Heart left ventricle (tissue), 16 donors: ENCODE data around the gene CALM3. TPM values are rescaled to one million over a fixed set of nuclear protein-coding genes. Genes with fewer than 3 reads are reported as not detected.

ENCODE experiments used
- ATAC-seq, 4 donors: fragments of 200-7000 bp; cut with Tn5 transposase; one replicate each; pipeline ENCODE4 v1.9.1; 2020 to 2022; ENCODE audit warnings: moderate library complexity in 4 of 4, mild to moderate bottlenecking in 3 of 4, moderate number of reproducible peaks in 1 of 4
- DNase-seq, 5 donors: peaks; one replicate each; pipeline ENCODE4 v3.0.0-alpha.2; 2020
- H3K27ac ChIP-seq, 12 donors: fragments of 200-600 bp; sonication (generic) in 4 of 12; one replicate each; pipeline versions ENCODE4 v1.5.0 to v1.8.0; 2016 to 2022; ENCODE audit warnings: mild to moderate bottlenecking in 2 of 12
- H3K27me3 ChIP-seq, 9 donors: fragments of 200-600 bp; sonication (generic) in 2 of 9; one replicate each; pipeline versions ENCODE4 v1.5.1 to v1.8.0; 2016 to 2022; ENCODE audit warnings: mild to moderate bottlenecking in 3 of 9
- H3K36me3 ChIP-seq, 9 donors: fragments of 200-600 bp; sonication (generic) in 2 of 9; one replicate each; pipeline versions ENCODE4 v1.5.0 to v1.8.0; 2018 to 2022; ENCODE audit warnings: mild to moderate bottlenecking in 2 of 9
- H3K4me1 ChIP-seq, 12 donors: fragments of 200-600 bp; sonication (generic) in 4 of 12; one replicate each; pipeline versions ENCODE4 v1.5.0 to v1.8.0; 2016 to 2022; ENCODE audit warnings: mild to moderate bottlenecking in 3 of 12
- H3K4me3 ChIP-seq, 12 donors: fragments of 200-600 bp; sonication (generic) in 4 of 12; one replicate each; pipeline versions ENCODE4 v1.5.0 to v1.8.0; 2017 to 2022; ENCODE audit warnings: mild to moderate bottlenecking in 9 of 12, moderate library complexity in 4 of 12
- H3K9me3 ChIP-seq, 12 donors: fragments of 200-600 bp; sonication (generic) in 4 of 12; one replicate each; pipeline versions ENCODE4 v1.5.0 to v1.8.0; 2016 to 2022; ENCODE audit warnings: mild to moderate bottlenecking in 1 of 12
- CTCF ChIP-seq, 12 donors: fragments of 200-600 bp; sonication (generic) in 4 of 12; IDR thresholded peaks; one replicate each; pipeline versions ENCODE4 v1.5.0 to v1.8.0; 2018 to 2022; ENCODE audit warnings: antibody characterized with exemption in 12 of 12, mild to moderate bottlenecking in 5 of 12
- POLR2A ChIP-seq, 2 donors: fragments of 450-650 bp; IDR thresholded peaks; one replicate each; pipeline ENCODE4 v1.6.1; 2017; ENCODE audit warnings: antibody characterized with exemption in 2 of 2, mild to moderate bottlenecking in 2 of 2, moderate library complexity in 2 of 2
- WGBS, 4 donors: extraction: QIAGEN DNeasy Blood & Tissue Kit in 2 of 4; methylation state at CpG; one replicate each; pipeline versions ENCODE4 v1.1.5 to v1.1.7; 2013 to 2018; 5-methylcytosine and 5-hydroxymethylcytosine counted together
- intact Hi-C, 10 donors: fragments of 100-400 bp; cut with DNase I; formaldehyde crosslinking; loops; one replicate each; pipeline versions ENCODE4 v1.11.1 to v1.14.2; 2022
- polyA plus RNA-seq, 2 donors: library from polyadenylated mRNA; stranded (reverse); fragments of 200-250 nt; gene quantifications; one replicate each; pipeline ENCODE4 v1.2.3, GENCODE V29; 2013
- total RNA-seq, 9 donors: library from RNA; depleted of rRNA in 2 of 9; stranded (reverse); fragments of >200 nt in 2 of 9; fragmentation: NEBNext Ultra II Directional in 3 of 9; extraction: Animal tissue kit (Norgen Biotek cat#: 25700) in 3 of 9; gene quantifications; one replicate each; pipeline versions ENCODE4 v1.1.0 to v1.2.4, GENCODE V29; 2016 to 2023
- donor health status: ischemic (EF 13 %, LVEDD 7.1; RV severe dilation, severe dysfunction).
- donor health status: healthy with polysubstance abuse.
- donor health status: DM: no; HTN: yes; CAD: no.
- donor health status: DM: no; HTN: no; CAD: no.
- donor health status: ischemic (EF 25% LVEDD 6.9; RV normal size, moderate dysfunction).
- donor health status: ischemic (EF 25% LVEDD 5.7; RV mildly dilated, moderate dysfunction).
- donor health status: healthy.
- donor health status: DM: yes; HTN: yes; CAD: no.
- donor health status: ischemic (EF 35%, LVEDD 5.7; RV mildly dilated, moderate dysfunction).
- donor health status: nonischemic (EF 11% LVEDD 7.7; RV severe dilation, severe dysfunction).
- donor health status: DM: yes; HTN: yes; CAD: no.
- donor health status: PGD.
- donor health status: ischemic (EF 29% LVEDD 5.4; RV normal size, mild dysfunction).
- donor health status: nonischemic (EF 23%, LVEDD 6.1; RV moderate dilation, normal function).

The CALM3 gene
- total and polyA plus RNA-seq, 11 donors, result 204 to 417 (median 290) TPM

GRCh38 chr19:46603752-46604231, 2.7 kb downstream of the CALM3 start:
- TF ChIP-seq CTCF (IDR thresholded peaks at IDR 0.05) (no peak), POLR2A (IDR thresholded peaks at IDR 0.05) (no peak)
- intact Hi-C loops, result loop anchor here in 1 of 10 donors (10.0 kb wide), 1 partner anchor 241 kb away; no protein-coding TSS in a partner anchor
- H3K4me3 ChIP-seq, result peak overlapping the region in 5 of 12 donors; percentile 86 to 100 (median 100)
- no peaks in the 10 kb centered on the region for H3K27me3 ChIP-seq
- DNase-seq (peak in 1 of 5 donors; percentile 23), ATAC-seq (no peak)
- WGBS, 4 donors, result 59 to 73% (median 60%) methylated on average over 7 to 9 of the region's 9 CpGs
- peaks cover 0 to 62% (median 41%) of the 10 kb centered on the region in 12 donors for H3K4me1 ChIP-seq
- H3K9me3 ChIP-seq, result peaks cover 0 to 6% (median under 1%) of the 10 kb centered on the region in 12 donors
- peak overlapping the region in 8 of 12 donors; percentile 10 to 99 (median 96) for H3K27ac ChIP-seq
- peaks cover 0 to 39% (median 33%) of the 10 kb centered on the region in 9 donors for H3K36me3 ChIP-seq

- H3K4me1 ChIP-seq, result peaks cover 0 to 62% (median 41%) of the 10 kb centered on the region in 12 donors
- no peak for TF ChIP-seq POLR2A (IDR thresholded peaks at IDR 0.05)
- no peak for TF ChIP-seq CTCF (IDR thresholded peaks at IDR 0.05)
- peak overlapping the region in 8 of 12 donors; percentile 23 to 66 (median 46) for H3K27ac ChIP-seq
- 48 to 61% (median 53%) methylated on average over 8 to 13 of the region's 13 CpGs for WGBS, 4 donors
- no peaks in the 10 kb centered on the region for H3K27me3 ChIP-seq
- ATAC-seq (no peak), DNase-seq (peak in 1 of 5 donors; percentile 21)
- peaks cover 0 to 50% (median 44%) of the 10 kb centered on the region in 9 donors for H3K36me3 ChIP-seq
- peak overlapping the region in 1 of 12 donors; percentile 15 for H3K4me3 ChIP-seq
- no peaks in the 10 kb centered on the region for H3K9me3 ChIP-seq
- intact Hi-C loops, result loop anchor here in 1 of 10 donors (10.0 kb wide), 1 partner anchor 240 kb away; no protein-coding TSS in a partner anchor
Measured at GRCh38 chr19:46604781-46605355, 3.7 kb downstream of the CALM3 start.

GRCh38 chr19:46605356-46605821, 4.3 kb downstream of the CALM3 start:
- TF ChIP-seq CTCF (IDR thresholded peaks at IDR 0.05), result no peak
- no peak for TF ChIP-seq POLR2A (IDR thresholded peaks at IDR 0.05)
- Histone ChIP-seq H3K4me1 (peaks cover 0 to 57% (median 39%) of the 10 kb centered on the region in 12 donors), H3K27ac (peak overlapping the region in 8 of 12 donors; percentile 23 to 66 (median 46)), H3K4me3 (peak overlapping the region in 1 of 12 donors; percentile 15), H3K36me3 (peaks cover 0 to 53% (median 47%) of the 10 kb centered on the region in 9 donors), H3K9me3 (no peaks in the 10 kb centered on the region), H3K27me3 (no peaks in the 10 kb centered on the region)
- WGBS, 4 donors, result 63 to 78% (median 66%) methylated on average over 14 to 16 of the region's 16 CpGs
- ATAC-seq, result no peak
- intact Hi-C loops, result loop anchor here in 1 of 10 donors (10.0 kb wide), 1 partner anchor 239 kb away; no protein-coding TSS in a partner anchor
- peak in 1 of 5 donors; percentile 19 for DNase-seq

- intact Hi-C loops, result loop anchor here in 1 of 10 donors (10.0 kb wide), 1 partner anchor 239 kb away; no protein-coding TSS in a partner anchor
- no peak overlapping the region for H3K4me3 ChIP-seq
- peaks cover 0 to 57% (median 47%) of the 10 kb centered on the region in 9 donors for H3K36me3 ChIP-seq
- H3K27me3 ChIP-seq, result no peaks in the 10 kb centered on the region
- H3K27ac ChIP-seq, result peak overlapping the region in 1 of 12 donors; percentile 50
- ATAC-seq (no peak), DNase-seq (peak in 1 of 5 donors; percentile 16)
- 80 to 83% (median 82%) methylated on average over 11 of the region's 11 CpGs for WGBS, 4 donors
- H3K4me1 ChIP-seq, result peaks cover 0 to 57% (median 39%) of the 10 kb centered on the region in 12 donors
- H3K9me3 ChIP-seq, result no peaks in the 10 kb centered on the region
- TF ChIP-seq CTCF (IDR thresholded peaks at IDR 0.05), result no peak
- TF ChIP-seq POLR2A (IDR thresholded peaks at IDR 0.05), result no peak
Measured at GRCh38 chr19:46606019-46606418, 4.9 kb downstream of the CALM3 start.
